H1 (cell line): ENCODE measurements around the gene HSD17B8. TPM values are rescaled to one million over a fixed set of nuclear protein-coding genes. Genes with fewer than 3 reads are reported as not detected.

Experiments used
- CTCF ChIA-PET: fragments of 300-600 bp; sonication (Branson Sonifier 250); formaldehyde crosslinking; loops from one replicate; lab custom pipeline; 2021; ENCODE audit not compliant: partially characterized antibody; lab: Charles Lee
- POLR2A ChIA-PET: fragments of 300-600 bp; sonication (Branson Sonifier 250); formaldehyde crosslinking; loops from one replicate; lab custom pipeline; 2021; ENCODE audit warnings: inconsistent platforms; ENCODE audit not compliant: partially characterized antibody; lab: Charles Lee
- DNase-seq, 2 experiments: peaks; one replicate each; pipeline versions ENCODE4 v3.0.0 to v3.0.0-alpha.2; 2010 to 2022; ENCODE audit warnings: low spot score in 2 of 2, low read depth in 1 of 2, mixed read lengths in 1 of 2
- FAIRE-seq: peaks from 2 replicates; lab custom pipeline; 2011; peaks lifted over from hg19 to GRCh38; lab: Jason Lieb, UNC
- H2AFZ ChIP-seq: 2 replicates; pipeline ENCODE4 v1.8.1; 2012; ENCODE audit warnings: low read length, inconsistent platforms
- H2AK5ac ChIP-seq: 2 replicates; pipeline ENCODE4 v1.6.1; 2013; ENCODE audit warnings: low read depth, low read length
- H2BK120ac ChIP-seq: replicated peaks from 2 replicates; pipeline ENCODE3; 2013; ENCODE audit warnings: low read depth, low read length, inconsistent platforms
- H2BK12ac ChIP-seq: 2 replicates; pipeline ENCODE4 v1.6.1; 2013; ENCODE audit warnings: low read depth, low read length
- H2BK15ac ChIP-seq: 2 replicates; pipeline ENCODE4 v1.6.1; 2013; ENCODE audit warnings: low read length
- H2BK20ac ChIP-seq: 2 replicates; pipeline ENCODE4 v1.6.1; 2013; ENCODE audit warnings: low read length
- H2BK5ac ChIP-seq: 2 replicates; pipeline ENCODE4 v1.6.1; 2013; ENCODE audit warnings: low read depth, low read length
- H3K14ac ChIP-seq: 2 replicates; pipeline ENCODE4 v1.6.1; 2013; ENCODE audit warnings: inconsistent platforms; ENCODE audit not compliant: insufficient read length
- H3K18ac ChIP-seq: 2 replicates; pipeline ENCODE4 v1.6.1; 2013; ENCODE audit warnings: low read length; ENCODE audit errors: extremely low read depth
- H3K23ac ChIP-seq: 2 replicates; pipeline ENCODE4 v1.6.1; 2013; ENCODE audit warnings: inconsistent platforms; ENCODE audit not compliant: insufficient read length
- H3K23me2 ChIP-seq: 2 replicates; pipeline ENCODE4 v1.6.1; 2013; ENCODE audit warnings: low read depth, low read length
- H3K27ac ChIP-seq: 2 replicates; pipeline ENCODE4 v1.6.1; 2011; ENCODE audit warnings: low read depth, low read length, inconsistent platforms
- H3K27me3 ChIP-seq, 4 experiments: replicated peaks in 1 of 4; 1 replicate in 1 of 4; 2 replicates in 3 of 4; pipeline versions ENCODE4 v1.6.1 to v1.8.1; 2011 to 2013; ENCODE audit warnings: low read length in 3 of 4, mild to moderate bottlenecking in 3 of 4, inconsistent platforms in 2 of 4, mixed read lengths in 2 of 4, moderate library complexity in 1 of 4; ENCODE audit not compliant: control insufficient read depth in 3 of 4, insufficient read depth in 3 of 4; ENCODE audit errors: extremely low read depth in 1 of 4
- H3K36me3 ChIP-seq, 4 experiments: 2 replicates each; pipeline versions ENCODE4 v1.6.1 to v1.8.1; 2011 to 2013; ENCODE audit warnings: mild to moderate bottlenecking in 4 of 4, low read length in 3 of 4, moderate library complexity in 2 of 4, control low read depth in 1 of 4, inconsistent platforms in 1 of 4; ENCODE audit not compliant: insufficient read depth in 4 of 4, control insufficient read depth in 2 of 4
- H3K4ac ChIP-seq: replicated peaks from 2 replicates; pipeline ENCODE3; 2013; ENCODE audit warnings: low read length, low read depth, mixed read lengths, inconsistent platforms; ENCODE audit not compliant: insufficient read length
- H3K4me1 ChIP-seq, 4 experiments: replicated peaks in 1 of 4; 1 replicate in 1 of 4; 2 replicates in 3 of 4; pipeline versions ENCODE4 v1.6.1 to v1.8.1; 2011 to 2013; ENCODE audit warnings: low read length in 3 of 4, inconsistent platforms in 2 of 4, mixed read lengths in 1 of 4; ENCODE audit not compliant: insufficient read depth in 4 of 4, control insufficient read depth in 3 of 4
- H3K4me2 ChIP-seq, 2 experiments: 2 replicates each; pipeline versions ENCODE4 v1.6.1 to v1.8.1; 2011 to 2013; ENCODE audit warnings: low read depth in 2 of 2, low read length in 2 of 2, control low read depth in 1 of 2, inconsistent platforms in 1 of 2, mild to moderate bottlenecking in 1 of 2; ENCODE audit not compliant: insufficient read depth in 1 of 2
- H3K4me3 ChIP-seq, 4 experiments: fragments of 200-600, 300-600 bp in 1 of 4; sonication (generic), shearing (Covaris generic), sonication (Bioruptor Twin) in 1 of 4; 2 replicates each; pipeline versions ENCODE4 v1.5.1 to v1.8.1; 2011 to 2016; ENCODE audit warnings: low read length in 4 of 4, low read depth in 3 of 4, control low read depth in 2 of 4, inconsistent platforms in 2 of 4, mild to moderate bottlenecking in 2 of 4, mixed read lengths in 1 of 4, moderate library complexity in 1 of 4; ENCODE audit not compliant: insufficient read depth in 2 of 4; ENCODE audit errors: extremely low read depth in 1 of 4
- H3K56ac ChIP-seq: replicated peaks from 2 replicates; pipeline ENCODE3; 2013; ENCODE audit warnings: low read depth, mild to moderate bottlenecking, mixed read lengths, low read length, inconsistent platforms; ENCODE audit not compliant: insufficient read length
- H3K79me1 ChIP-seq: 2 replicates; pipeline ENCODE4 v1.6.1; 2013; ENCODE audit warnings: low read depth, low read length, control low read depth
- H3K79me2 ChIP-seq, 2 experiments: 2 replicates each; pipeline versions ENCODE4 v1.6.1 to v1.8.1; 2012 to 2013; ENCODE audit warnings: low read length in 2 of 2, mild to moderate bottlenecking in 2 of 2, inconsistent platforms in 1 of 2; ENCODE audit not compliant: insufficient read depth in 2 of 2, control insufficient read depth in 1 of 2
- H3K9ac ChIP-seq, 4 experiments: replicated peaks in 1 of 4; 1 replicate in 1 of 4; 2 replicates in 3 of 4; pipeline versions ENCODE4 v1.6.1 to v1.8.1; 2011 to 2013; ENCODE audit warnings: low read depth in 3 of 4, low read length in 3 of 4, control low read depth in 2 of 4, mild to moderate bottlenecking in 2 of 4, moderate library complexity in 2 of 4, inconsistent platforms in 1 of 4; ENCODE audit errors: extremely low read depth in 1 of 4
- H3K9me3 ChIP-seq, 2 experiments: 2 replicates each; pipeline versions ENCODE4 v1.6.1 to v1.8.1; 2012 to 2013; ENCODE audit warnings: mild to moderate bottlenecking in 2 of 2, moderate library complexity in 2 of 2, control low read depth in 1 of 2, inconsistent platforms in 1 of 2, low read depth in 1 of 2, low read length in 1 of 2, mixed read lengths in 1 of 2; ENCODE audit not compliant: insufficient read depth in 2 of 2
- H4K20me1 ChIP-seq, 2 experiments: replicated peaks in 1 of 2; 2 replicates each; pipeline versions ENCODE3 to v1.8.1; 2011 to 2013; ENCODE audit warnings: inconsistent platforms in 2 of 2, low read length in 2 of 2, mild to moderate bottlenecking in 1 of 2; ENCODE audit not compliant: insufficient read depth in 2 of 2, control insufficient read depth in 1 of 2
- H4K5ac ChIP-seq: 2 replicates; pipeline ENCODE4 v1.6.1; 2013; ENCODE audit warnings: low read length, low read depth, mixed read lengths, inconsistent platforms; ENCODE audit not compliant: insufficient read length
- H4K8ac ChIP-seq: 2 replicates; pipeline ENCODE4 v1.8.0; 2013; ENCODE audit warnings: mild to moderate bottlenecking, moderate library complexity, low read length, inconsistent platforms; ENCODE audit not compliant: insufficient read depth; ENCODE audit errors: extremely low read depth
- H4K91ac ChIP-seq: replicated peaks from 2 replicates; pipeline ENCODE3; 2013; ENCODE audit warnings: low read length, mixed read lengths, inconsistent platforms; ENCODE audit not compliant: insufficient read length
- BACH1 ChIP-seq: IDR thresholded peaks from 2 replicates; pipeline ENCODE4 v1.6.1; 2012; ENCODE audit warnings: low read length, improper control_type of control experiment
- RFX5 ChIP-seq: IDR thresholded peaks from 2 replicates; pipeline ENCODE4 v1.6.1; 2011; ENCODE audit warnings: low read depth, low read length, improper control_type of control experiment, borderline replicate concordance
- SIN3A ChIP-seq, 2 experiments: IDR thresholded peaks in 1 of 2; conservative IDR thresholded peaks in 1 of 2; 2 replicates each; pipeline ENCODE4 v1.6.1; 2011 to 2012; ENCODE audit warnings: low read length in 2 of 2, improper control_type of control experiment in 1 of 2, low read depth in 1 of 2, mild to moderate bottlenecking in 1 of 2
- WGBS, 2 experiments: shearing (Covaris generic) in 1 of 2; methylation state at CpG; one replicate each; pipeline versions ENCODE4 v1.1.6 to v1.1.7; 2013 to 2015; ENCODE audit warnings: low lambda C conversion rate in 2 of 2, mixed read lengths in 2 of 2, inconsistent platforms in 1 of 2, low coverage in 1 of 2, missing lambda C conversion rate in 1 of 2; ENCODE audit not compliant: insufficient replicate concordance in 2 of 2, insufficient coverage in 1 of 2, insufficient read length in 1 of 2; ENCODE audit errors: extremely low coverage in 1 of 2, missing lambda C conversion rate in 1 of 2; 5-methylcytosine and 5-hydroxymethylcytosine counted together
- polyA plus RNA-seq, 7 experiments: library from polyadenylated mRNA; depleted of rRNA in 3 of 7; stranded (reverse) in 5 of 7; unstranded in 2 of 7; fragments of >200 nt in 5 of 7; fragments of 200-250 nt in 2 of 7; gene quantifications; 1 replicate in 5 of 7; 2 replicates in 1 of 7; 4 replicates in 1 of 7; pipeline versions ENCODE4 v1.2.1 to v1.2.3, GENCODE V29; 2011 to 2013; ENCODE audit warnings: missing spikeins in 2 of 7, mixed read lengths in 2 of 7
- total RNA-seq: library from RNA; stranded (reverse); fragmentation: NEBNext Ultra II Directional; extraction: Animal tissue kit (Norgen Biotek cat#: 25700); gene quantifications from 2 replicates; pipeline ENCODE4 v1.2.1, GENCODE V29; 2021

Gene HSD17B8
- total and polyA plus RNA-seq, 2 of the 8 experiments (the other 6 are each of a cell fraction or from before 2014, with no cell fraction given) = 3.3 to 17.1 TPM

- Histone ChIP-seq H4K91ac (no peak overlapping the region), H3K4me2 (no peak overlapping the region), H2BK12ac (no peak overlapping the region), H3K18ac (no peak overlapping the region), H3K23me2 (no peaks in the 10 kb centered on the region; the same call in 1 of the 2 replicates), H3K36me3 (no peaks in the 10 kb centered on the region), H4K20me1 (no peaks in the 10 kb centered on the region), H2AFZ (no peak overlapping the region), H4K8ac (no peak overlapping the region), H3K9ac (no peak overlapping the region), H3K9me3 (no peaks in the 10 kb centered on the region), H3K27ac (no peak overlapping the region), H3K79me1 (no peaks in the 10 kb centered on the region), H3K14ac (no peak overlapping the region), H2BK20ac (no peak overlapping the region), H4K5ac (no peak overlapping the region), H3K4ac (no peak overlapping the region), H2BK5ac (no peak overlapping the region), H3K56ac (no peak overlapping the region), H3K4me3 (no peak overlapping the region), H2BK120ac (no peak overlapping the region), H3K79me2 (no peaks in the 10 kb centered on the region), H3K4me1 (peaks cover 0 to 3% (median 2%) of the 10 kb centered on the region in 4 experiments; a peak in 3 of 7 replicates), H2BK15ac (no peak overlapping the region), H3K23ac (no peak overlapping the region), H2AK5ac (no peak overlapping the region), H3K27me3 (peaks cover 0 to 3% (median 0%) of the 10 kb centered on the region in 4 experiments; a peak in 1 of 7 replicates)
- CTCF ChIA-PET = interaction anchor here (0.6 to 11.0 kb wide), 3 partner anchors 12 to 28 kb away, joined by 3 to 107 read pairs (median 4); partner anchors contain the start of gene RING1
- 97% methylated on average over 6 of the region's 6 CpGs; no CpG with 5 or more reads in 1 of the 2 experiments for WGBS, 2 experiments
- FAIRE-seq = no peak
- POLR2A ChIA-PET = no interaction called here
- TF ChIP-seq SIN3A (conservative IDR thresholded peaks at IDR 0.05 in 1 of 2, IDR thresholded peaks at IDR 0.05 in 1 of 2; ENCODE audit: low read depth in 1 of 2, low read length in 2 of 2) (no peak), RFX5 (no peak), BACH1 (no peak)
- no peak for DNase-seq
Observed at GRCh38 chr6:33236852-33237251, 32.4 kb downstream of the HSD17B8 start.
